Gastrocnemius medialis (tissue), 4 donors: ENCODE results near the gene KIF26B. TPM values are rescaled to one million over a fixed set of nuclear protein-coding genes. Genes with fewer than 3 reads are reported as not detected.
"Not testable (repeated sequence)": the region's sequence is repeated elsewhere in the genome, so short reads cannot be mapped to it uniquely, and the experiment has no call there.

Experiments
- ATAC-seq, 2 donors: fragments of 150-250 bp; one replicate each; pipeline ENCODE4 v1.9.1; 2016
- DNase-seq, 2 donors: peaks; one replicate each; pipeline ENCODE4 v3.0.0-alpha.2; 2019
- H3K27ac ChIP-seq, 4 donors: fragments of 200-600 bp; sonication (generic); 1 replicate in 1 of 4; 2 replicates in 3 of 4; pipeline ENCODE4 v1.5.1; 2016 to 2018; ENCODE audit warnings: mild to moderate bottlenecking in 2 of 4, moderate library complexity in 1 of 4
- H3K27me3 ChIP-seq, 3 donors: fragments of 200-600 bp; sonication (generic) in 2 of 3; 1 replicate in 1 of 3; 2 replicates in 2 of 3; pipeline versions ENCODE4 v1.5.1 to v1.6.0; 2016 to 2019; ENCODE audit warnings: mild to moderate bottlenecking in 1 of 3, moderate library complexity in 1 of 3
- H3K36me3 ChIP-seq, 2 donors: fragments of 200-600 bp; sonication (generic) in 1 of 2; one replicate each; pipeline ENCODE4 v1.5.1; 2017 to 2018
- H3K4me1 ChIP-seq, 2 donors: fragments of 200-600 bp; sonication (generic) in 1 of 2; one replicate each; pipeline ENCODE4 v1.5.1; 2016 to 2017; ENCODE audit warnings: mild to moderate bottlenecking in 2 of 2
- H3K4me3 ChIP-seq, 4 donors: fragments of 200-600 bp; sonication (generic) in 3 of 4; 1 replicate in 1 of 4; 2 replicates in 3 of 4; pipeline ENCODE4 v1.5.1; 2016 to 2019; ENCODE audit warnings: mild to moderate bottlenecking in 2 of 4
- H3K9me3 ChIP-seq, 3 donors: fragments of 200-600 bp; sonication (generic) in 2 of 3; 1 replicate in 1 of 3; 2 replicates in 2 of 3; pipeline ENCODE4 v1.5.1; 2016 to 2019
- POLR2A ChIP-seq, 2 donors: fragments of 450-650 bp; IDR thresholded peaks; one replicate each; pipeline ENCODE4 v1.6.1; 2017; ENCODE audit warnings: antibody characterized with exemption in 2 of 2, mild to moderate bottlenecking in 2 of 2, moderate library complexity in 2 of 2
- in situ Hi-C, 4 donors: fragments of 200-750 bp; cut with MboI; loops; one replicate each; pipeline versions ENCODE4 v1.15.0 to v1.8.0; 2017; ENCODE audit warnings: low sequenced_read_pairs in 4 of 4
- intact Hi-C: fragments of 100-400 bp; cut with DNase I; formaldehyde crosslinking; loops from one replicate; pipeline ENCODE4 v1.15.1; 2023; ENCODE audit warnings: low total_unique reads
- total RNA-seq, 4 donors: library from RNA; depleted of rRNA; stranded (reverse); fragments of >200 nt; gene quantifications; one replicate each; pipeline versions ENCODE4 v1.1.0 to v1.2.3, GENCODE V29; 2016
- TF ChIP-seq, protein P1 (sequence below), 5 experiments: fragments of 450-650 bp in 3 of 5; fragments of 200-600 bp in 2 of 5; sonication (generic) in 2 of 5; IDR thresholded peaks in 4 of 5; conservative IDR thresholded peaks in 1 of 5; 1 replicate in 4 of 5; 2 replicates in 1 of 5; pipeline ENCODE4 v1.5.1; 2016 to 2019; ENCODE audit warnings: antibody characterized with exemption in 5 of 5, mild to moderate bottlenecking in 3 of 5, moderate library complexity in 3 of 5

Gene KIF26B
- total RNA-seq, 4 donors from 2014 or later, result 0.02 to 0.20 (median 0.10) TPM; not detected in 1

- Histone ChIP-seq H3K36me3 (peaks cover 0 to 3% of the 10 kb centered on the region in 2 donors), H3K27ac (no peak overlapping the region), H3K27me3 (peaks cover 0 to 21% (median 18%) of the 10 kb centered on the region in 3 donors), H3K9me3 (no peaks in the 10 kb centered on the region), H3K4me3 (no peak overlapping the region), H3K4me1 (no peaks in the 10 kb centered on the region)
- no peak for ATAC-seq
- TF ChIP-seq, protein P1, sequence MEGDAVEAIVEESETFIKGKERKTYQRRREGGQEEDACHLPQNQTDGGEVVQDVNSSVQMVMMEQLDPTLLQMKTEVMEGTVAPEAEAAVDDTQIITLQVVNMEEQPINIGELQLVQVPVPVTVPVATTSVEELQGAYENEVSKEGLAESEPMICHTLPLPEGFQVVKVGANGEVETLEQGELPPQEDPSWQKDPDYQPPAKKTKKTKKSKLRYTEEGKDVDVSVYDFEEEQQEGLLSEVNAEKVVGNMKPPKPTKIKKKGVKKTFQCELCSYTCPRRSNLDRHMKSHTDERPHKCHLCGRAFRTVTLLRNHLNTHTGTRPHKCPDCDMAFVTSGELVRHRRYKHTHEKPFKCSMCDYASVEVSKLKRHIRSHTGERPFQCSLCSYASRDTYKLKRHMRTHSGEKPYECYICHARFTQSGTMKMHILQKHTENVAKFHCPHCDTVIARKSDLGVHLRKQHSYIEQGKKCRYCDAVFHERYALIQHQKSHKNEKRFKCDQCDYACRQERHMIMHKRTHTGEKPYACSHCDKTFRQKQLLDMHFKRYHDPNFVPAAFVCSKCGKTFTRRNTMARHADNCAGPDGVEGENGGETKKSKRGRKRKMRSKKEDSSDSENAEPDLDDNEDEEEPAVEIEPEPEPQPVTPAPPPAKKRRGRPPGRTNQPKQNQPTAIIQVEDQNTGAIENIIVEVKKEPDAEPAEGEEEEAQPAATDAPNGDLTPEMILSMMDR (IDR thresholded peaks at IDR 0.05 in 4 of 5, conservative IDR thresholded peaks at IDR 0.05 in 1 of 5), result no peak
- no peak for TF ChIP-seq POLR2A (IDR thresholded peaks at IDR 0.05)
- in situ Hi-C loops (no loop called here), intact Hi-C loops (no loop called here)
- DNase-seq, result no peak
Observed at GRCh38 chr1:245129319-245130240, 25.2 kb upstream of the KIF26B start.

DNA sequence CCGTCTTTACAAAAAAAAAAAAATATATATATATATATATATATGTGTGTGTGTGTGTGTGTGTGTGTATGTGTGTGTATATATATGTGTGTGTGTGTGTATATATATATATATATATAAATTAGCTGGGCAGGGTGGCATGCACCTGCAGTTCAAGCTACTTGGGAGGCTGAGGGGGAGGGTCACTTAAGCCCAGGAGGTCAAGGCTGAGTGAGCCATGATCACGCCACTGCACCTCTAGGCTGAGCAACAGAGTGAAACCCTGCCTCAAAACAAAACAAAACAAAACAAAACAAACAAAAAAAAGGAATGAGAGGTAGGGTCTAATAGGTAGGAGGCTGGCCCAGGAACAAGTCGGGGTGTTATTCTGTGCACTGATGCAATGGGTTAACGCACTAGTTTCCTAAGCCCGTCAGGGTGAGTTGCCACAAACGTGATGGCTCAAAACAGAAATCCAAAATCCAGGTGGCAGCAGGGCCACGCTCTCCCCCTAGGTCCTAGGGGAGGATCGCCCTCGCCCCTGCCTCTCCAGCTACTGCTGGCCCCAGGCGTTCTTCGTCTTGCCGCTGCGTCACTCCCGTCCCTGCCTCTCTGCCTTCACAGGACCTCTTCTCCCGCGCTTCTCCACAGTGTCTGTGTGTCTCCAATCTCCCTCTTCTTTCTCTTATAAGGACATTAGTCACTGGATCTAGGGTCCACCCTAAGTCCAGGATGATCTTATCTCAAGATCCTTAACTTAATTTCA, 24.3 kb upstream of the KIF26B start:
- in situ Hi-C loops, H3K36me3 ChIP-seq, H3K9me3 ChIP-seq, DNase-seq, H3K27ac ChIP-seq, ATAC-seq, H3K4me1 ChIP-seq, H3K4me3 ChIP-seq, intact Hi-C loops: not testable (repeated sequence)
- H3K27me3 ChIP-seq, result peaks cover 0 to 21% (median 18%) of the 10 kb centered on the region in 3 donors

GRCh38 chr1:245131026-245131393, 23.8 kb upstream of the KIF26B start:
- no peaks in the 10 kb centered on the region for H3K36me3 ChIP-seq
- DNase-seq (no peak), ATAC-seq (no peak)
- no peak for TF ChIP-seq POLR2A (IDR thresholded peaks at IDR 0.05)
- TF ChIP-seq, protein P1 (IDR thresholded peaks at IDR 0.05 in 4 of 5, conservative IDR thresholded peaks at IDR 0.05 in 1 of 5), result no peak
- H3K4me1 ChIP-seq, result no peaks in the 10 kb centered on the region
- H3K27ac ChIP-seq, result no peak overlapping the region
- in situ Hi-C loops, result no loop called here
- H3K27me3 ChIP-seq, result peaks cover 0 to 21% (median 18%) of the 10 kb centered on the region in 3 donors
- H3K4me3 ChIP-seq, result no peak overlapping the region
- H3K9me3 ChIP-seq, result no peaks in the 10 kb centered on the region
- intact Hi-C loops, result no loop called here

DNA sequence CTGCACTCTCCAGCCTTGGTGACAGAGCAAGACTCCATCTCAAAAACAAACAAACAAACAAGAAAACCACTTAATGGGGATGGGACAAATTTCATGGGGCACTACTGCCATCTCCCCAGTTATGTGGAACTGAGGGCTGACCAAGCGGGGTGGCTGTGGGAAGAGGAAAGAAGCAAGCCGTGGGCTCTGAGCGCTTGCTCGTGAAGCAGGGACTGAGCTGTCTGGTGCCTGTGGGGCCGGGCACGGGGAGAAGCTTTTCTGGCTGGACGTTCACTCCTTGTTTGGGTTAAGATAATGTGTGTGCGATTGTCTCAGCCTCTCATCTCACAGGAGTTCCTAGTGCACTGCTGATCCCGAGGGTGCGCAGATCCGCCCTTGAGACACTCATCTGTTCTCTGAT, 22.0 kb upstream of the KIF26B start:
- H3K4me3 ChIP-seq, result no peak overlapping the region
- intact Hi-C loops (no loop called here), in situ Hi-C loops (no loop called here)
- H3K9me3 ChIP-seq, result no peaks in the 10 kb centered on the region
- H3K27ac ChIP-seq, result no peak overlapping the region
- TF ChIP-seq POLR2A (IDR thresholded peaks at IDR 0.05), result no peak
- TF ChIP-seq, protein P1 (IDR thresholded peaks at IDR 0.05 in 4 of 5, conservative IDR thresholded peaks at IDR 0.05 in 1 of 5), result no peak
- H3K27me3 ChIP-seq, result peaks cover 0 to 23% (median 21%) of the 10 kb centered on the region in 3 donors
- DNase-seq (no peak), ATAC-seq (no peak)
- H3K36me3 ChIP-seq, result no peaks in the 10 kb centered on the region
- no peaks in the 10 kb centered on the region for H3K4me1 ChIP-seq
